ENCODE results near the gene CDK14.

DNA sequence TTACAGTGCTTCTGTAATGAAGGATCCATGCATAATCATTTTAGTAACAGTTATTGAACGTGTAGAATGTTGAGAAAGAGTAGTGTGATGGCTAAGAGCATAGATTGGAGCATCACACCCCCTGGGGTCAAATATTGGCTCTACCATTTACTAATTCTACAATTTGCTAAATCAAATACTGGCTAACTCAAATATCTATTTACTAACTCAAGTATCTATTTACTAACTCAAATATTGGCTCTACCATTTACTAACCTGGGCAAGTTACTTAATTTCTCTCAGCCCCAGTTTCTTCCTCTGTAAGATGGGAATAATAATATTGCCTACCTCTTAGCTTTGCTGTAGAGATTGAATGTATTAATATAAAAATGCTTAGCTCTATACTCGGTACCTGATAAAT lies 64.0 kb downstream of the CDK14 start:
- TF ChIP-seq POLR2A (IDR thresholded peaks at IDR 0.05; ENCODE audit: low read depth, low read length), result no peak
- no peak for TF ChIP-seq EZH2 (IDR thresholded peaks at IDR 0.05; ENCODE audit: borderline replicate concordance, low read depth, low read length, severe bottlenecking)
- TF ChIP-seq, protein P1, sequence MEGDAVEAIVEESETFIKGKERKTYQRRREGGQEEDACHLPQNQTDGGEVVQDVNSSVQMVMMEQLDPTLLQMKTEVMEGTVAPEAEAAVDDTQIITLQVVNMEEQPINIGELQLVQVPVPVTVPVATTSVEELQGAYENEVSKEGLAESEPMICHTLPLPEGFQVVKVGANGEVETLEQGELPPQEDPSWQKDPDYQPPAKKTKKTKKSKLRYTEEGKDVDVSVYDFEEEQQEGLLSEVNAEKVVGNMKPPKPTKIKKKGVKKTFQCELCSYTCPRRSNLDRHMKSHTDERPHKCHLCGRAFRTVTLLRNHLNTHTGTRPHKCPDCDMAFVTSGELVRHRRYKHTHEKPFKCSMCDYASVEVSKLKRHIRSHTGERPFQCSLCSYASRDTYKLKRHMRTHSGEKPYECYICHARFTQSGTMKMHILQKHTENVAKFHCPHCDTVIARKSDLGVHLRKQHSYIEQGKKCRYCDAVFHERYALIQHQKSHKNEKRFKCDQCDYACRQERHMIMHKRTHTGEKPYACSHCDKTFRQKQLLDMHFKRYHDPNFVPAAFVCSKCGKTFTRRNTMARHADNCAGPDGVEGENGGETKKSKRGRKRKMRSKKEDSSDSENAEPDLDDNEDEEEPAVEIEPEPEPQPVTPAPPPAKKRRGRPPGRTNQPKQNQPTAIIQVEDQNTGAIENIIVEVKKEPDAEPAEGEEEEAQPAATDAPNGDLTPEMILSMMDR (IDR thresholded peaks at IDR 0.05; ENCODE audit: extremely low read depth in 1 of 2, insufficient read depth in 1 of 2, low read depth in 1 of 2, low read length in 2 of 2), result no peak
- no peak for TF ChIP-seq MAX (IDR thresholded peaks at IDR 0.05; ENCODE audit: insufficient read depth, insufficient read length)
